GM19025 (cell line): Measurements from ENCODE around the gene FOXC1.

Experiments
- ATAC-seq: cut with Tn5 transposase; IDR thresholded peaks from one replicate; pipeline ENCODE4 v1.9.1; 2021; ENCODE audit warnings: mild to moderate bottlenecking, low read depth, moderate library complexity; ENCODE audit not compliant: unreplicated experiment

The FOXC1 gene

DNA sequence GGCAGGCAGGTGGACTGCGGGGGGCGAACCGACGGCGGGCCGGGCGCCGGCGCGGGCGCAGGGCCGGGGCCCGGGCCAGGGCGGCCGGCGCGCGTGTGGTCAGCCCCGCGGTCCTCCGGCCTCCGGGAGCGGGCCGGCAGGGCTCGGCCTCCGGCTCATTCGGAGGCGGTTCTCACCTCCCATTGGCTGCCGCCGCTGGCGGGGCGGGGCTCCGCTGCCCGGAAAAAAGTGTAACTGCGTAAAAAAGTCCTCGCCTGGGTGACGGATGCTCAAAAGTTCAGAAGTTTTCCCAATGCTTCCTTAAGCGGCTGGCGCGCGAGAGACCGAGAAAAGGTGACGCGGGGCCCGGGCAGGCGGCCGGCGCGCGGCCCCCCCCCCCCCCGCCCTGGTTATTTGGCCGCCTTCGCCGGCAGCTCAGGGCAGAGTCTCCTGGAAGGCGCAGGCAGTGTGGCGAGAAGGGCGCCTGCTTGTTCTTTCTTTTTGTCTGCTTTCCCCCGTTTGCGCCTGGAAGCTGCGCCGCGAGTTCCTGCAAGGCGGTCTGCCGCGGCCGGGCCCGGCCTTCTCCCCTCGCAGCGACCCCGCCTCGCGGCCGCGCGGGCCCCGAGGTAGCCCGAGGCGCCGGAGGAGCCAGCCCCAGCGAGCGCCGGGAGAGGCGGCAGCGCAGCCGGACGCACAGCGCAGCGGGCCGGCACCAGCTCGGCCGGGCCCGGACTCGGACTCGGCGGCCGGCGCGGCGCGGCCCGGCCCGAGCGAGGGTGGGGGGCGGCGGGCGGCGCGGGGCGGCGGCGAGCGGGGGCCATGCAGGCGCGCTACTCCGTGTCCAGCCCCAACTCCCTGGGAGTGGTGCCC lies at the start of gene FOXC1:
FOXC1 (plus strand) TSS at position 268 of the 849 bp plus-strand sequence; CDS start at position 799, 531 bp downstream.
- peak; percentile 57 for ATAC-seq

DNA sequence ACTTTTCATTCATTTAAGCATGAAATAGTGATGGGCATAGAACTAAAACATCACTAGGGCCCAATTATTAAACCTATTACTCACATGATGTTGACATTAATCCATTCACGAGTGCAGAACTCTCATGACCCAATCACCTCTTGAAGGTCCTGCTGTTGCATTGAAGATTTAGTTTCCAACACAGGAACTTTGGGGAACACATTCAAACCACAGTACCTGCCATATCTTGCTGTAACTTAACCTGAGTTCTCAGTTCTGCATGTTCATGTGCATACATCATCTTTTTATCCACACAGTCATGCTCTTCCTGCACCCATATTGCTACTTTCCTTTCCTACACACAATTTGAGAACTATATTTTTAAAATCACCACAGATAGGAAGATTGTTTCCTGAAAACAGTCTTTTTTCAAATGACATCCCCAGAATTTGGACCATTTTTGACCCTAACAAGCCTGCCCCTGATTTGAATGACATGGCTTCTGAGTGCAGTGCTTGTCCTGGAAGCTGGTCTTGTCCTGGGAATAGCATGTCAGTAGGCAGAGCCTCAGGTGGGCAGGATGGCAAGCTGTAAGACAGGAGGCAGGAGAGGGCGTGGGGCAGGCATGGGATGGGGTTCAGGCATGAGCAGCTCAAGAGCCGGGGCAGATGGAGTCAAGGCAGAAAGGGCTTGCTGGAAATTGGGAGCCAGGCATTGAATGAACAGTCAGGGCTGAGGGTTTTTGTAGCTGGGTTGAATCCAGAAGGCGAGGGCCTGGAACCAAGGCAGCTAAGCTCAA lies 49.2 kb upstream of the FOXC1 start:
- no peak for ATAC-seq

DNA sequence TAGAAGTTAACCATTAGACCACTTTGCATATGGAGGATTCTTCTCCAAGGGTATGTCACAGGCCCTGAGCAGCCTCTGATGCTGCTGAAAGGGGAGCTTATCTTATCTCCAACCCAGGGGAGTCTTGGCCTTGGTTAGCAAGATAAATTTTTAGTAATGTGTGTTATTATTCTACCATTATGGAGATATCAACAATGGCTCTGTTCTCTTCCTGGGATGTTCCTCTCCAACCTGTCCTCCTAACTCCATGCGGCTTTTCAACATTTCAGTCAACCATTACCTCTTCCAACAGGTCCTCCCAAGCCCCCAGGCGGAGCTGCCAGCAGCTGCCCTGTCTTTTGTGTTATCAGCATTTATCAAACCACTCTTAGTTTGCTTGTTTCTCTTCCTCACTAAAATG lies 48.4 kb upstream of the FOXC1 start:
- ATAC-seq = no peak

DNA sequence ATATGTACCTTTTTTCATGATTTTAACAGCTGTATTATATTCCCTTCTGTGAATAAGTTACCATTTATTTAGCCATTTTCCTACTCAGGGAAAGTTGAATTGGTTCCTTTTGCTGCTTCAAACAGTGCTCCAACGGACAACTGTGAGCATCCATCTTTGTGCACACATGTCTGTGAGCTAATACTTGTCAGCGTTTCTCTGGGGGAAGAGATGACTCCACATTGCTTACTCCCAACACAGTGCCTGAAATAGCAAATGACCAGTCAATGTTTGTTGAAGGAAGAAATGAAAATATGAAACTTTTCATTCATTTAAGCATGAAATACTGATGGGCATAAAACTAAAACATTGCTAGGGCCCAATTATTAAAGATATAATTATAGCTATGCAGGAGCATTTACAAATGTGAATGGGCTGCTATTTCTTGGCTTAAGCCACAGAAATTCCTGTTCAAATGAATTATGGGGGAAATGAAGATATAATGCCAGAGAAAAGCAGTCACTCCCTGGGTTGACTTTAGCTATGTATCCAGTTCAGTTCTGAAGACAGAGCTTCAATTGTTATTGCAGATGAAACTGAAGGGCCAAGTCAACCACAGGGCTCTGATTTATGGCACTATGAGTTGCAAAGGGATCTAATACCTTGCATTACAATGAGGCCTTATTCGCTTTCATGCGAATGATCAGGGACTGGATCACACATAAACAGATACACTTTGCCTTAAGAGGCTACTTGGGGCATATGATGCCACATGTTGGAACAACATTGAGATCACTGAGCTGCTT lies 47.4 kb upstream of the FOXC1 start:
- ATAC-seq = no peak

DNA sequence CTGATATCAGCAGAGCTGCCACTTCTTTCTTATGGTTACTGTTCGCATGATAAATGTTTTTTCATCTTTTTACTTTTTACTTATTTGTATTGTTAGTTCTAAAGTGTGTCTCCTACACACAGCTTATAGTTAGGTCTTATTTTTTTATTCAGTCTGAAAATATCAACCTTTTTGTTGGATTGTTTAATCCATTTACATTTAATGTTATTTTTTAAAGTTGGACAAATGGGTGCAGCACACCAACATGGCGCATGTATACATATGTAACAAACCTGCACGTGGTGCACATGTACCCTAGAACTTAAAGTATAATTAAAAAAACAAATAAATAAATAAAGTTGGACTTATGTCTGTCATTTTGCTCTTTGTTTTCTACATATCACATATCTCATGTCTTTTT lies 40.3 kb upstream of the FOXC1 start:
- no peak for ATAC-seq

DNA sequence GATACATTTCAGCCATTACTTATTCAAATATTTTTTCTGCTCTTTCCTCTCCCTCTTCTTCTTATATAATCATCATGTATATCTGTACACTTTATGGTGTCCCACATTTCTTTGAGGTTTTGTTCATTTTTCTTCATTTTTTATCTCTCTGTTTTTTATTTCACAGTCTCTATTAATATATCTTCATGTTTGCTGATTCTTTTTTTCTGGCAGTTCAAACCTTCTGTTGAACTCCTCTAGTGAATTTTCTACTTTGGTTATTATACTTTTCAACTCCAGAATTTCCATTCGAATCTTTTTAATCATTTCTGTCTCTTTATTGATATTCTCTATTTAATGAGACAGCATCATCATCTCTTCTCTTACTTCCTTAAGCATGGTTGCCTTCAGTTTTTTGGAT lies 38.9 kb upstream of the FOXC1 start:
- ATAC-seq = no peak

DNA sequence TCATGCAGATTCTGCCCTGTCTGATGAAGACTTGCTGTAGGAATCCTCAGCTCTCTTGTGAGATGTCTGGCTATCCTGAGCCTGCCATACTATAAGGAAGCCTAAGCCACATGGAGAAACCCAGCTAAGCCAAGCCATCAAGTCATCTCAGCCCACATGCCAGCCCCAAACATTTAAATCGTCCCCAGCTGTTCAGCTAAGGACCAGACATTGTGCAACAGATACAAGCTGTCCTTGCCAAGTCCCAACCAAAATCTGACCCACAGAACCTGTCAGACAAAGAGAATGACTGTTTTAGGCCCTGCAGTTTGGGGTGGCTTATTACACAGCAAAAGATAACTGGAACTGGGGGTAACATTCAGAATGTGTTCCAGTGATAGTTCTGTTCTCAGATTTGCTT lies 36.8 kb upstream of the FOXC1 start:
- ATAC-seq = no peak

DNA sequence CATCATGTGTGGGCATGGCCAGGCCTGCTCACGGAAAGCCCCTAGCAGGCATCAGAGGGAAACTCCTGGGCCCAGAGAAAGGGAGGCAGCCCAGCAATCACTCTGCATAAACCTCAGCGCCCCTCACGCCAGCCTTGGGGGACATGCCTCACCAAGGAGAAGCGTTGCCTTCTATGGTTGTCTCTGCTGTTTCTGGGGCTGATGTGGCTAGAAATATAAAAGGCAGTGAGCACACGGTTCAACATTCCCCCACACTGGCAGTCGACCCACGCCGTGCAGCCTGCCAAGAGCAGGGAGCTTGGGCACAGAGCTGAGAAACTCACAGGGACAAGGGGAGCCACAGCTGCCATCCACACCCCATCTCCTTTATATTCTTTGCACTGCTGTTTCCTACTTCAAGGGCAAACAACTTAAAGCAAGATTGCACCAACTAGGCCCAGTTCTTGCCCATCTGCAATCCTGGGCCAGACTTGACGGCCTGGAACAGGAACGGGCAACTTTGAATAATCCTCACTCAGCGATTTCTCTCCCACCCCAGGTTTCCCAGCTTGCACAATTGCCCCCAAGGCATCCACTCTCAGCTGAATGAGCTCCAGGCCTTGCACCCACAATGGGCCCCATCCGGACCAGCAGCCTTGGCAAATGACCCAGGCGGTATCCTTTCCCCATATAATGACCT lies 35.5 kb upstream of the FOXC1 start:
- no peak for ATAC-seq

DNA sequence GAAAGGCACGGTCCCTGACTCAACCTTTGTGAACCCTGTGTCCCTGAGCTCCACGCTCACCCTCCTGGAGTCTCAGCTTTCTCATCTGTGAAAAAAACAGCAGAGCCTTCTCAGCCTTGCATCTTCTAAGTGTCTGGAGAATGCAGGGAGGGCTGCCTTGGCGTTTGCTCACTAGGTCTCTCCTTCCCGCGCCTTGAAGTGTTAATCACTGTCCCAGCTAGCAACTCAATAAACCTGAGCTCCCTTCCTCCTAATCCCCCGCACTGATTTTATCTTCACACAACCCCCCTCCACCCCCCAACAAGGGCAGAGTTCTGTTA lies 34.9 kb upstream of the FOXC1 start:
- ATAC-seq = no peak

DNA sequence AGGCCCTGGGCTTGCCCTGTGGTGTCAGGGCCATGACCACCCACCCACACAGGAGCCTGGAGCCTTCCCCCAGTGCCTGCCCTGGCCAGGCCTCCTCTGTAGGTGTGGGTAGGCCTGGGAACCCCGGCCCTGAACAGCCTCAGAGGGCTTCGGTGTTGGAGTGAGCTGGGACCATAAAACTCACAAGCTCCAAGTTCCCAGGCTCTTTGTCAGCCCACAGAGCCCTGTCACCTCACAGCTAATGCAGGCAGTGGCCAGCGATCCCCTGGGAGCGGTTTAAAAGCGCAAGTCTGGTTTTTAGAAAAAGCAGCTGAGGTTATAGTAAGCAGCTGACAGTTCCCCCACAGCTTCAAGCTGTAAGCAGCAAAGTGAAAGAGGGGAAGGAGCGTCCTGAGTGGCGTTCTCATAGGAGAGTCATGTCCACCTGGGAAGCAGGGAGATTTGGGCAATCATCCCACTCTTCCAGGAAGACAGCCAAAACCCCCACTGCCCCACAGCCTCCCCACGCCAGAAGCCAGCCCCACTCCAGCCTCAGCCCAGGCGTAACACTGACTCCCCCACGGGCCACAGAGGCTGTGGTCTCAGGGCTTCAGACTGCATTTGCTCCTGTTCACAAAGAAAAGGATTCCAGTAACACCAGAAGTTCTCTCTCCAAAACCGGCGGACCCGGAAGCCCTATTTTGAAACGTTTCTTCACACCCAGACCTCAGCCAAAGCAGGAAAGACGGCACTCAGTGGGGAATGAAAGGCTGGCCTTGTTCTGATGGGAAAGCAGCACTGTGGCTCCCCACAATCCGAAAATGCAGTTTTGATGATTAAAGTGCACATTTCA lies 34.3 kb upstream of the FOXC1 start:
- no peak for ATAC-seq

DNA sequence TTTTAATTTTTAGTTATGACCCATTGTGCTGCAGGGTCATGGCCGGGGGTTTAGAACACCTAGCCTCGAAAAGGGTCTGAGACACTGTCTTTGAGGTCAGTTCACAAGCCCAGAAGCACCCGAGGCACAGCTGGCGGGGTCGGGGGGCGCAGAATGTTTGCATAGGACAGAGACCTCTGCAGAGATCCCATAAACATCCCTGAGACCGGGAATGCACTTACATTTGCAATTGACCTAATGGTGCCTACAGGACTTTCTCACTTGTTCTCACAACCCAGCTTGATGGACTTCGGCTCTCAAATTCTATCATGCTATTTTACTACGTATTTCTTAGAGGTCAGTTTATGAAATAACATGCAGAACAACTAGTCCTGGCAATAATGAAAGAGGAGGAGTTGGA lies 33.5 kb upstream of the FOXC1 start:
- no peak for ATAC-seq

DNA sequence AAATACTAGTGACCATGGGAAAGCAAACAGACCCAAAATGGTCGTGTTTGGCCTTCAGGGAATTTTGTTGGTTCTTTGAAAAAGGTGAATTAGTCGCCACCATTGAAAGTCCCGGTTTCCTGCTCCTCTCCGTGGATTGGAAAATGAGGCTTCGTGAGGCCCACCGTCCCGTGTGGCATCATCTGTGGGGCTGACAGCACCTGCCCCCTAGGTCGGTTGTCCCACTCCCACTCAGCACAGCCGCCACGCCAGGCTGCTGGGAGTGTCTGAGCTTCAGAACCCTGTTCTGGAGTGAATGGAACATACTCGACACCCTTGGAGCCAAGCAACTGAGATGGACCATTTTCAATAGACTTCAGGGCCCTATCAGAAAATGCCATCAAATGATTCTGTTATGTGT lies 33.0 kb upstream of the FOXC1 start:
- ATAC-seq = no peak

DNA sequence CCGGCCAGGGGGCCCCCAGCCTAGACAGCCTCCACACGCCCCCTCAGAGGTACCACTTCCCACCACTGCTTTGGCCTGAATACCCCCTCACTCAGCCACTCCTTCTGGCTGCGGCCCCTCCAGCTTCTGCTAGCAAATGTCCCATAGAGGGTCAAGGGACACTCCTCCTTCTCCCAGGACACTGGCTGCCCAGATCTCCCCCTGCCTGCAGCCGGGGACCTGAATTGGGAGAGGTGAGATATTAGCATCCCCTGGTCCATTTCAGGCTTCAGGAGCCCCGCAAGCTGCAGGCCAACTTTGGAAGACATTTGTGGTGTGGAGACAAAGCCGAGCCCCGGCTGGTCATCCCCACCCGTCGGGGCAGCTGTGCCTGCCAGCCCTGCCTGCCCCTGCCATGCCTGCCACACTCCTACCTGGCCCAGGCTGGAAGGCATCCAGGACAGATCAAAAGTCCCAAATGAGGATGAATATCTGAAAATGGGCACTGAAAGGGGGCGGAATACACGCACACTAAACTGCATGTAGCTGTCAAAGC lies 32.5 kb upstream of the FOXC1 start:
- ATAC-seq = no peak

DNA sequence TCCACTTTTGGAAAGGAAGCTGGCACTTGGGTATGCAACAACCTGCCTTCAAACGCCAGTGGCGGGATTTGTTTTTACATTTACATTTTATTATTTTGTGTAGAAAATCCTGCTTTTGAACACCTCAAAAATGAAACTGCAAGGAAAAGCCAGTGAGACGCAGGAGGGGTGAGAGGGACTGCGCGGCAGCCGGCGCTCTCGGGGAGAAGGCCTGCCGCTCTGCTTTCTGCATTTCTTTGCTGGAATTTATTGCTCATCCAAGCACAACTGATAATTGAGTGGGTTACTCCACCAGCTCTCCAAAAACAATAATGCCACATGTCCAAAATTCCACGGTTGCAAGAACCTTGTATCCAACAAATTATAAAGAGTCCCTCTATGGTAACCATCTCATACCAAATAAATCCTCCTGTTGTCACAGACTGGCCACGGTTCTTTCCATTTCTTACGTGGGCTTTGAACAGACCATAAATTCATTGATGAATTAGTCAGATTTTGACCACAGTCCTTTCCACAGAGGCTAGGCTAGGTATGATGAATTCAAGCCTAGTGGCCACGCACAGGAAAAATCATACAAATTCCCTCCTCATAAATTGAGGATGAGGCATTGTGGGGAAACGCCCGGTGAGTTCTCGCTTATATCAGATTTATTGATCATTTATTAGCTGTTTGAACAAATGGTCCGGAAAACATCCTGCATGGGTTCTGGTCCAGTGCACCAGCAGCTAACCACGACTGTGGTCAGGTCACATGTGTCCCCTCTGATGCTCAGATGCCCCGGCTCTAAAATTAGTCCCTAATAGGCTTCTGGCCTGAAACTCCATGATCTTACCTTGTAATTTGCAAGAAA lies 31.6 kb upstream of the FOXC1 start:
- no peak for ATAC-seq

DNA sequence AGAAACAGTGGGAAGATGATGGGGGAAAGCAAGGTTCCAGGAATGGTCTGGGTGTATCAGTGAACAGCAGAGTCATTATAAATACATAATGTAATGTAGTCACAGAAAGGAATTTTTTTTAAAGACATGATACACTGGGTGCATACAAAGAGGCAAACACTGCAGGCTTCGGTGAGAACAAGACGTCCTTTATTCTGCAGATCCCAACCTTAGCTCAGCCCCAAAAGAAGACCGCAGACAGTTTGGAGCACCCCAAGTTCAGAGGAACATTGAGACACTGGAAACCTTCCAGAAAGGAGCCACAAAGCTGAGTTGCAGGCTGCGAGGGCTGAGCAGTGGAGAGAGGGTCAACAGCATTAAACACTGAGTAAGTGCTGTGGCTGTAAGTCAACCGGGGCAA lies 30.6 kb upstream of the FOXC1 start:
- no peak for ATAC-seq

DNA sequence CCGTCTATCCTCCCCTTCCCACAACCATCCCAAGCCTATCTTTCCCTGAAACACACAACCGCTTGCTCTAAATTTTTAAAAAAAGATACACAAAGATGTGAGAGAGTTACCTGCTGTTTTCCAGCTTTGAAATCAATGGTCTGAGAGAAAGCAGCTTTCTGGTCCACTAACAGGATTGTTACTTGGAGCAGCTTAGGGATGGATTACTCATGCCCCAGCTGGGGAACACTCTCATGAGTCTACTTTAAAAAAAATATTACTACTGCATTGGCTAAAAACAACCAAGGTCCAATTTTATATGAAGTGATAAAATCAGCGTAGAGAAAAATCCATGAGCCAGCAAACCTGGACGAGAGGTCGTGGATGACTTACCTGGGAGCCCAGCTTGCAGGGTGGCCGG lies 29.6 kb upstream of the FOXC1 start:
- no peak for ATAC-seq

DNA sequence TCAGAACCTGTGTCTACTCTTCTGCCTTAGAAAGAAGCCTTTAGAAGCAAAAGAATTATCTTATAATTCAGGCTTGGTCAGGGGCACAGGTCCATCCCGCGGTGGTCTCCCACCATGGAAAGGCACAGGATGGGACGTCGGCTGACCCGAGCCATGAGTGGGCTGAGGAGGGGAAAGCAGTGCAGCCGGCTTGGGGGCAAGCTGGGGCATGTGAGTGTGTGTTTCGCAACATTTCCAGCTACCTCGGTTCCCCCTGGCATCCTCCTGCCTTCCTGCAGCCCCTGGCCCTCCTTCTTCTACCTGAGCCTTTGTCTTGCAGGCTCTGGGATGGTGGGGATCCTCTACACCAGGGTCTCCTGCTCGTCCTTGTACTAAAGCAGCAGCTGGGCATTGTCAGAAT lies 29.1 kb upstream of the FOXC1 start:
- no peak for ATAC-seq

DNA sequence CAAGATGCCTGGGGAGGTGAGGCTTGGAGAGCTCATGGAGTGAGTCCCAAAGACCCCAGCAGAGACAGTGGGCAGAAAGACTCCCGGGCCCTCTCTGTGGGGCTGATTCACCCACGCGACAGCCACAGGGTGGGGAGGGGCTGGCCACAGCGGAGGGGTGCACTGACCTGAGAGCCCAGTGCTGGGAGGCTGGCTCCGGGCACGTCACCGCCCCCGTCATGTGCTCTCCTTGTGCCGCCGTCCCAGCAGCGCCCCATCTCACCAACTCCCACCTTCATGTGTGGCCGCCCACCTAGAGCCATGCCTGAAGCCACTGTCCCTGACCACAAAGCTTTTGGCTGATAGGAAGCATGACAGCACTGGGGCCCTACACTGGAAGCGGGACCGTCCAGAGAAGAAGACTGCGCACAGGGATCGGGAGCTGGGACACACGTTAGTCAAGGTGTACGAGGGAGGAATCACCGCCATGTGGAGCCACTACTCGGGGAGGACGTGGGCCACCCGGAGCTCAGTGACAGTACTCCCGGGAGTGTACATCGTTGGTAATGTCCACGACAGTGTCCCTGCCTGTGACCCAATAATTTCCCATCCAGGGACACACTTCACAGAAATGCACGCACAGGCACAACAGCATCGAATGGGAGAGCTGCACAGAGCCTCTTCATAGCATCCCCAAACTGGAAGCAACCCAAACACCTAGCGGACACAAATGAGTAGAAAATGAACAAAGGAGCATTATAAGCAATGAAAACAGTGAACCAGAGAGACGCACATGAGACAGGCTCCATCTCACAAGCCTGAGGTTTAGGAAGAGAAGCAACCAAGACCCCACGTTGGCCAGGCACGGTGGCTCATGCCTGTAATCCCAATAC lies 28.4 kb upstream of the FOXC1 start:
- ATAC-seq = no peak
